DMS114 treated with DMSO at 0.1 percent for 48 hours (cell line): Measurements from ENCODE around the gene CYP4F8.
"Not testable (repeated sequence)": the region's sequence is repeated elsewhere in the genome, so short reads cannot be mapped to it uniquely, and the experiment has no call there.

ENCODE experiments used
- DNase-seq: peaks from one replicate; lab custom pipeline; 2025; ENCODE audit not compliant: unreplicated experiment; lab: John Stamatoyannopoulos, UW

The CYP4F8 gene

DNA sequence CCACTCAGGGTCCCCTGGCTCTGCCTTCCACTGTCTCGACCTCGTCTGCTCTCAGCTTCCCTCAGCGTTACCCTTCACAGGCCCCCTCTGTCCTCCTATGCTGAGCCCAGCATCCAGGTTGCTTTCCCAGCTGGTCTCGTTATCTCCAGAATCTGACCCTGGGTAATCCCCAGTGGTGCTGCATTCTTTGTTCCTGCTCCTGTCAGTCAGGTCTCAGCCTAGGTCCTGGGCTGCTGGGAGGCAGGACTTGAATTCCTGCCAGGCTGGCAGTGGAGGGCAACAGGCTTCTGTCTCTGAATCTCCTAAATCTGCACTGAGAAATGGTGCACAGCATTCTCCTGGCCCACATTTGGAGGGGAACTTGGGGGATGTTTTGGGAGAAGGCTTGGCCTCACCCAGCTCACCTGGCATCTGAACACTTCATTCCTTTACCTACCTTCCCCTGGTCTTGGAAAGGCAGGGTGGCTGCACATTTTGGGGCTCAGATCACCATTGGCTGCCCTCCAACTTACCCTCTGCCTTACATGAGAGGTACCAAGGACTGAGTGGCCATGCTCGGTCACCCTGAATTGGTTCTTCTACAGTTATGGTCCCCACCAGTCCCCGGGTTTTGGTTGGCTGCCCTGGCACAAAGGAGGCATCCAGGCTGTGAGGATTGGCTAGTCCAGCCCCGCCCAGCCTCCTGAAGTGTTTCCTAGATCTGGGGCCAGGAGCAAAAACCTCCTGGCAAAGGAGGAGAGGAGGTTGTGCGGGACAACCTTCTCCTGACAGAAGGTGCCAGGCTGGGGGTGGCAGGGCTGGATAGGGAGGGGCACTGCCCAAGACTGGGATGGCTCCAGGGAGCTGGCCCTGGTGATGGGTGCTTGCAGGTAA is at the start of gene CYP4F8:
CYP4F8 (plus strand) TSS at position 712 of the 873 bp plus-strand sequence. CDS start 399 bp downstream, outside the sequence.
- no peak for DNase-seq

- DNase-seq = no peak
These were observed 44.6 kb upstream of the CYP4F8 start for GRCh38 chr19:15570420-15570819.

- no peak for DNase-seq
These were observed 39.6 kb upstream of the CYP4F8 start for GRCh38 chr19:15575406-15575805.

DNA sequence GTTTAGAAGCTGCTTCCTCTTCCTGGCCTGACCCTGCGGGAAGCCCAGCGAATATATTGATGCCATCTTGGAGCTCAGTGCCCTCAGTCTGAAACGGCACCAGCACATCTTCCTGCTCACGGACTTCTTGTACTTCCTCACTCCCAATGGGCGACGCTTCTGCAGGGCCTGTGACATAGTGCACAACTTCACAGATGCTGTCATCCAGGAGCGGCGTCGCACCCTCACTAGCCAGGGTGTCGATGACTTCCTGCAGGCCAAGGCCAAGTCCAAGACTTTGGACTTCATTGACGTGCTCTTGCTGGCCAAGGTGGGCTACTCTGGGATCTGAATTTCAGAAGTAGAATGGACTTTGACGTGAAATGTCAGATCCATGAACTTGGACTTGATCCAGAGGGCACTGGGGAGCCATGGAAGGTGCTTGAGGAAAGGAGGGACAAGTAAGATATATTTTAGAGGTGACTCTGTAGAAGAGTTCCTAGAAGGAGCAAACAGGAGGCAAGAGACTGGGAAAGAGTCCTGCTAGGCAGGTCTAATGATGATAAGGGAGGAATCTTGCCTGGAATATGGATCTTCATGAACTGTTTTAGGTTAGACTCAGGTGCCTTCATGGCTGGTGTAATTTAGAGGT is 38.4 kb upstream of the CYP4F8 start:
- DNase-seq = no peak

DNA sequence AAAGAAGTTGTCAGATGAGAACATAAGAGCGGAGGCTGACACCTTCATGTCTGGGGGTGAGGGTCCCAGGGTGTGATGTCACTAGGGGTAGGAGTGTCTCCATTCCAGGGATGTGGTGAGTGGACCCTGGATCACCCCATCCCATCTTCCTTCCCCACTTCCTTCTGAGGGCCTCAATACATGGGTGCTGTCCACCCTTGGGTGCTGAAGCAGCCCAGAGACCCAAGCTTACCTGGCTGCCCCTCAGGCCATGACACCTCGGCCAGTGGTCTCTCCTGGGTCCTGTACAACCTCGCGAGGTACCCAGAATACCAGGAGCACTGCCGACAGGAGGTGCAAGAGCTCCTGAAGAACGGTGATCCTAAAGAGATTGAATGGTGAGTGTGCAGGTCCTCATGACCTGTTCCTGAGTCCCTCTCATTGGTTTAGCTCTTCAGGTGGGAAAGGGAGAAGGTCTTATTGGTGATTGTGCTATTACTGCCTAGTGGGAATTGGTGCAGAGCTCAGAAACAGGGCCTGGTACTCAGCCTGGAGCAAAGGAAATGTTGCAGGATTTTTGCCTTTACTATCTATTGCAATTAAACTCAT is 37.7 kb upstream of the CYP4F8 start:
- DNase-seq = no peak

- no peak for DNase-seq
These were observed 31.7 kb upstream of the CYP4F8 start for GRCh38 chr19:15583346-15583745.

DNA sequence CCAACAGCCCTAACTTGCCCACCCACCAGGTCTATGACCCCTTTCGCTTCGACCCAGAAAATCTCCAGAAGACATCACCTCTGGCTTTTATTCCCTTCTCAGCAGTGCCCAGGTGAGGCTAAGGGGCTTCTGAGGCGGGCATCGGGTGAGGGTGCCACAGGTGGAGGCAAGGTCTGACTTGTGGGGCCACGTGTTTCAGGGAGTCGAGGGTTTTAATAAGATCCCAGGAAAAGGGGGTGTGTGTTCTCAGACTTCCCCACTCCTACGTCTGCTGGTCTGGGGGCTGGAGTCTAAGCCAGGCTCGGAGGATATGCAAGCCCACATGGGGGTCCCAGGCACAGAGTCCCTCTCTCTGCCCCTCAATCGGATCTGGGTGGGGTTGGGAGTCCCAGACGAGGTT is 30.9 kb upstream of the CYP4F8 start:
- no peak for DNase-seq

DNA sequence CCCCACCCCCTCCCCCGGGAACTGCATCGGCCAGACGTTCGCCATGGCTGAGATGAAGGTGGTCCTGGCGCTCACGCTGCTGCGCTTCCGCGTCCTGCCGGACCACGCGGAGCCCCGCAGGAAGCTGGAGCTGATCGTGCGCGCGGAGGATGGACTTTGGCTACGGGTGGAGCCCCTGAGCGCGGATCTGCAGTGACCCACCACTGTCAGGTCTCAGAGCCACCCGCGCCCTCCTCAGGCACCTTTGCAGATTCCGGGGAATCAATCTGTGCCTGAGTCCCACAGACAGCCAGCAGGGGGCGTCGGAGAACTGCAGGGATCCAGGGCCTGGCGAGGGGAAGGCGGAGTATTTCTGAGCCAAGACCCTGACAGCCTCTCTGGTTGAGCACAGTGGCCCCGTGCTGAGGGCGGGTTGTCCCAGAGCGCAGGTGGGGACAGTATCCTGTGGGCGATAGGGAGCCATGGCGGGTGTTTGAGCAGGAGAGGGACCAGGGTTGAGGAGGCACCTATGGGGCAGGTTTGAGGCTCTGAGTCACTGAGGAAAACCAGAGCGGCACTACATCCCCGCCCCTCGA is 30.4 kb upstream of the CYP4F8 start:
- peak; percentile 76 for DNase-seq

DNA sequence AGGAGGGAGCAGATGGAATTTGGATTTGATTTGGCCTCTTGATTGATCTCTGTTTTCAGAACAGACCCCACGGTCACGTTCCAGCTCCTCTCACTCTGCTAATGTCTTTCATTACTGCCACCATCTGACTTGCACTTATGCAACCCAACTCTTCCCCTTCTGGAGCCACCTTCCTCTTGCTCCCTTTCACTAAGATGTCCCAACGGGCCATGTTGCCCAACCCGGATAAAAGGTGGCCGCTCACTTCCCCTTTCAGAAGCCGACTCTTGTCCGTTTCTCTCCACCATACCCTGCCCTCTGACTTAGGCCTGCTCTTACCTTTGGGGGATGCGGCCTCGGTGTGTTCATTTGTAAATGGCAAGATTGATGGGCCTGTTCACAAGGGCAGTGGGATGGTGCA is 27.4 kb upstream of the CYP4F8 start:
- no peak for DNase-seq

DNA sequence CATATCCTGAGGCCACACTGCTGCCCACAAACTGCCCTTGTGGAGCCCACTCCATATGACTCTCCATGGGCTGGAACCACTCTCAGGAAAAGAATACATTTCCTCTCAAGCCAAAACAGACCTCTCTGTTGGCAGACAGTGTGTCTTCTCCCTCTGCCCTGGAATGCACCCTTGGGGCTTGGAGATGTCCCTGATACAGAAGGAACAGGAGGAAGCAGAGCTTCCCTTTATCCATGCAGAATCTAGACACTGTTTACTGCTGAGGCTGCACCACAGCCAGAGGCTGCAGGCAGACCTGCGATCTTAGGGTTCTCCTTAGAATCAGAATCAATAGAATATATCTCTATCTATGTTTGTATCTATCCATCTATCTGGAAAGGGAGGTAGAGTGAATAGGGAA is 26.8 kb upstream of the CYP4F8 start:
- DNase-seq = no peak

- DNase-seq = no peak
These were observed 25.1 kb upstream of the CYP4F8 start for GRCh38 chr19:15589760-15590451.

- DNase-seq = no peak
These were observed 23.2 kb upstream of the CYP4F8 start for GRCh38 chr19:15591796-15592195.

GRCh38 chr19:15592506-15592905 is 22.5 kb upstream of the CYP4F8 start:
- not testable (repeated sequence) for DNase-seq

DNA sequence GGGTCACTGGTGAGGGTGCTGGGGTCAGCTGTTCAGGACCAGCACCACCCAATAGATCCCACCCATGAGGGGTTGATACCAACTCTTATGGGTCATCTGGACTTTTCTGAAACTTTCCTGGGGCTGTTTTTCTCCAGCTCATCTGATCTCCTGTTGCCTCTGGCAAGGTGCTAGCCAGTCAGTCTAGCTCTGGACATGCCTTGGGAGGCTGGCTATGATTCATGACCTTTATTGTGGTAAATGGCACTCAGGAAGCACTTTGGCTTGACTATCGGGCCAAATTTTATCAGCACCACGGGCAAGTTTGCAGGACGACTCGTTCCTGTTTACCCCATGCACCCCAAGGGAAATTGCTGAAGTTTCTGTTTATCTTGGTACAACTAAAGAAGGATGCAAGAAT is 21.3 kb upstream of the CYP4F8 start:
- not testable (repeated sequence) for DNase-seq

DNA sequence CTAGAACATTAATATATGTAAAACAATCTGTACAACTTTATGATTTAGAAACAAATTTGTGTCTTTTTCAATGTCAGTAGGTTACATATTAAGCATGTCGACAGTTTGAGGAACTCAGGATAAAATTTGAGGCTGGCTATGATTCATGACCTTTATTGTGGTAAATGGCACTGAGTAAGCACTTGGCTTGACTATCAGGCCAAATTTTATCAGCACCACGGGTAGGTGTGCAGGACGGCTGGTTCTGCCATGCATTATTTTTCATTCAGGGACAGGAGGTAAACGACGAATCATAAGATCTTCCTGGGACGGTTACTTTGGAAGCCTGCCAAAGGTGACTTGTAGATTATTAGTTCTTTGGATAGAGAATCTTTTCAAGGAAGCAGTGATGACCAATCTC is 19.9 kb upstream of the CYP4F8 start:
- DNase-seq = no peak

DNA sequence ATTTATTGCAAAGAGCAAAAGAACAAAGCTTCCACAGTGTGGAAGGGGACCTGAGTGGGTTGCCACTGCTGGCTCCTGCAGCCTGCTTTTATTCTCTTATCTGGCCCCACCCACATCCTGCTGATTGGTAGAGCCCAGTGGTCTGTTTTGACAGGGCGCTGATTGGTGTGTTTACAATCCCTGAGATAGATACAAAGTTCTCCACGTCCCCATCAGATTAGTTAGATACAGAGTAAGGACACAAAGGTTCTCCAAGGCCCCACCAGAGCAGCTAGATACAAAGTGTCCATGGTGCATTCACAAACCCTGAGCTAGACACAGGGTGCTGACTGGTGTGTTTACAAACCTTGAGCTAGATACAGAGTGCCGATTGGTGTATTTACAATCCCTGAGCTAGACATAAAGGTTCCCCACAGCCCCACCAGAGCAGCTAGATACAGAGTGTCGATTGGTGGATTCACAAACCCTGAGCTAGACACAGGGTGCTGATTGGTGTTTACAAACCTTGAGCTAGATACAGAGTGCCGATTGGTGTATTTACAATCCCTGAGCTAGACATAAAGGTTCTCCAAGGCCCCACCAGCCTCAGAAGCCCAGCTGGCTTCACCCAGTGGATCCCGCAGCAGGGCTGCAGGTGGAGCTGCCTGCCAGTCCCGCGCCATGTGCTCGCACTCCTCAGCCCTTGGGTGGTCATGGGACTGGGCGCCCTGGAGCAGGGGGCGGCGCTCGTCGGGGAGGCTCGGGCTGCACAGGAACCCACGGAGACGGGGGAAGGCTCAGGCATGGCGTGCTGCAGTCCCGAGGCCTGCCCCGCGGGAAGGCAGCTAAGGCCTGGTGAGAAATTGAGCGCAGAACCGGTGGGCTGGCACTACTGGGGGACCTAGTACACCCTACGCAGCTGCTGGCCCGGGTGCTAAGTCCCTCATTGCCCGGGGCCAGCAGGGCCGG is 6.8 kb upstream of the CYP4F8 start:
- DNase-seq = not testable (repeated sequence)

- no peak for DNase-seq
These were observed 5.8 kb upstream of the CYP4F8 start for GRCh38 chr19:15609261-15609660.

- DNase-seq = no peak
These were observed 2.7 kb upstream of the CYP4F8 start for GRCh38 chr19:15612342-15612741.

- no peak for DNase-seq
These were observed 1.7 kb upstream of the CYP4F8 start for GRCh38 chr19:15613338-15613737.

GRCh38 chr19:15615526-15615925 is 508 bp downstream of the CYP4F8 start:
- DNase-seq = no peak
